GM21825 (cell line): Measurements from ENCODE around the gene MYO1A.
"Not testable (repeated sequence)": the region's sequence is repeated elsewhere in the genome, so short reads cannot be mapped to it uniquely, and the experiment has no call there.

Experiments
- ATAC-seq: cut with Tn5 transposase; IDR thresholded peaks from one replicate; pipeline ENCODE4 v1.9.1; 2021; ENCODE audit warnings: mild to moderate bottlenecking, moderate library complexity; ENCODE audit not compliant: unreplicated experiment

The MYO1A gene

DNA sequence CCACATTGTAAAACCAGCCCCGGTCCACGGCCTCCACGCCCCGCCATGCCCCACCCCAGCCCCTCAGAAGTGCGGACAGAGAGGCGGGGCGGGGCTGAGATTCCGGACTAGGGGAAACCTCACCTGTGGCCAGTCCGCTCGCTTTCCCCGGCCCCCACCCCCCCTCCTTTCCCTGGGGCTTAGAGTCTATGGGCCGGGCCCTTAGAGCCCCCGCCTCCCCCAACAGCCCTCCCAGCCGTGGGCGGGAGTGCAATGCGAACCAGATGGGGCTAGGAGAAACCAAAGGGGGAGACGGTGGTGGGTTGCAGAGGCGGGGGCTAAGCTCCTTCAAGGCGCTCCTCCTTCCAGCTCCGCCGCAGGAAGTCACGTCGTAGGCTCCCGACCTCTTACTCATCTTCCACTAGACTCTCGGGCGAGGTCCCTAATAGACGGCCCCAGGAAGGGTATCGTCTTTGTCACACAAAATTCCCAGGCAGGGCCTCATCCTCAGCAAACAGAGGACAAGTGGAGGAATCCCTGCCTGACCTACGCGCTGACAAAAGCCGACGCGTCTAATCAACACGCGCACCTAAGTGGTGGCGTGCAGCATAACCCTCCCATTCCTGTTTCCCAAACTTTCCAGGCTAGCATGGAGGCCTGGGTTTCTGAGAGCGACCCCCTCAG is 37.9 kb upstream of the MYO1A start:
- peak; percentile 29 for ATAC-seq

DNA sequence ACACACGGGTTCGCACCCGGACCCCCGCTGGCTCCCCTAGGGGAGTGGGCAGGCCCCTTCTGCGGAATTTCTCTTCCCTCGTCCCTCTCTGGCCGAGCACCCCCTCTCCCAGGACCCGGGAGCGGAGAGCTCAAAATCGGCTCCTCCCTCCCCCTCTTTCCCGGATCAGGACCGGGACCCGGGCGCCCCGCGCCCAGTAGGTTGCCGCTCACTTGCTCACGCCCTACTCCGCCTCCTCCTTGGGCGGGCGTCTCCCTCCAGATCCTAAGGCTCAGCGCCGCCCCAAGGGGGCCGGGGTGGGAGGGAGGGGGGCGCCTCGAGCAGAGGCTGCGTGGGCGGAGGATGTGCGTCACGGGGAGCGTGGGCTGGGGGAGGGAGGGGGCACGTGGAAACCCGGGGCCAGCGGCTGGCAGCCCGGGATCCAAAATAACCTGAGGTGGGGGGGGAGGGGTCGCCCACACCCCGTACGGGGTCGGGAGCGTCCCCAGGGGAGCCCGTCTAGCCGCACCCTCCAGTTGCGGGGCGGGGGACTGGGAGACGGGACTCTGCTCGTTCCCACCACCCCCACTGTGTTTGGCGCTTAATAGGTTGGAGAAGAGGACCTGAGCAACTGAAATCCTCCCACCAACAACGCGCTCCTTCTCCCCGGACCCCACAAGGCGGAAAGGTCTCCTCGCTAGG is 37.2 kb upstream of the MYO1A start:
- ATAC-seq: peak; percentile 32

- no peak for ATAC-seq
Measured at GRCh38 chr12:57086493-57087009, 36.6 kb upstream of the MYO1A start.

DNA sequence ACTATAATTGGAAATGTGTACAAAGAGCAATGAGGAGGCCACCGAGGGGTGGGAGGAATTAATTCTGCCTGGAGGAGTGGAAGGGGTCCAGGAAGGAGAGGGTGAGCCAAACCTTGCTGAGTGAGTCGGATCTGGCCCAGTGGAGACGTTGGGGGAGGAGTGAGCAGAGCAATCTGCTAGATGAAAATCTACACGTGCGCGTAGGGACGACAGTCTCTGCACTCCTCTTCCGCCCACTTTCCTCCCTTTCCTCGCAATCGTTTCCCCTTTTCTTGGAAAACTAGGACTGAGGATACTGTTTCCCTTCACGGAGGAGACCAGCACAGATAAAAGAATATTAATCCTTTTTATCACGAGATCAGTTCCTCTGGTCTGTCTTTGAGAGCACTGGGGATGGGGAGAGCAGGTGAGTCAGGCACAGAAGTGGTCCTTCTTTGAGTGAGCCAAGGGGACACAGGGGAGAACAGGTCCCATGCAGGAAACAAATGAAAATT is 36.1 kb upstream of the MYO1A start:
- no peak for ATAC-seq

GRCh38 chr12:57080855-57081254 is 30.9 kb upstream of the MYO1A start:
- ATAC-seq: no peak

GRCh38 chr12:57079821-57080220 is 29.9 kb upstream of the MYO1A start:
- no peak for ATAC-seq

GRCh38 chr12:57078519-57079404 is 28.8 kb upstream of the MYO1A start, which contains the start of gene NEMP1:
Gene NEMP1, minus strand, starts transcription at chr12:57078791. Its CDS starts 46 bp downstream, at chr12:57078745.
- ATAC-seq: peak; percentile 96

- not testable (repeated sequence) for ATAC-seq
Measured at GRCh38 chr12:57073566-57074450, 23.9 kb upstream of the MYO1A start.

DNA sequence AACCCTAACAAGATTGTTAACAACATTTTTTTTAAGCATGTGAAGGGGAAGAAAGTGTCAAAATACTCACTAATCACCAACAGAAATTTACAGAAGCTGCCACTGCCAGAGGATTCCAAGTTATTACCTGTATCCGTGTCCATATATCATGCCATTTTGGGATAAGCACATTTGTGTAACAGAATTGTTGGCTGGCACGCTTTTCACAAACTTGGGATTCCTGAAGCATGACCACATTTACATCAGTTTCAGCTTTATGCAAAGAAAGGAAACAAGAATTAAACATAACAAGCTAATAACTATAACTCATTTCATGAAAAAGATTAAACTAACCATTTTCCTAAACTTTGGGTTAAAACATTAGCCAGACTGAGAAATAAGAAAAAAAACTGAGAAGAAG is 22.7 kb upstream of the MYO1A start:
- no peak for ATAC-seq

- peak; percentile 73 for ATAC-seq
Measured at GRCh38 chr12:57069523-57069922, 19.6 kb upstream of the MYO1A start.

DNA sequence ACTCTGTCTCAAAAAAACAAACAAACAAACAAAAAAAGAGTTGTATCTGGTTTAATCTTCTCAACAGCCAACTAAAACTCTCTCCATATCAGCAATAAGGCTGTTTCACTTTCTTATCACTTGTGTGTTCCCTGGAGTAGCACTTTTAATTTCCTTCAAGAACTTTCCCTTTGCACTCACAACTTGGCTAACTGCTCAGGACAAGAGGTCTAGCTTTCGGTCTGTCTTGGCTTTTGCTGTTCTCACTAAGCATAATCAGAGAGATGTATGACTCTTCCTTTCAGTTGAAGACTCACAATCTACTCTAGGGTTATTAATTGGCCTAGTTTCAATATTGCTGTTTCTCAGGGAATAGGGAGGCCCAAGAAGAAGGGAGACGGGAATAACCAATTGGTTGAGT is 16.3 kb upstream of the MYO1A start:
- ATAC-seq: no peak

GRCh38 chr12:57063991-57064685 is 14.2 kb upstream of the MYO1A start:
- peak; percentile 85 for ATAC-seq

GRCh38 chr12:57058454-57058853 is 8.5 kb upstream of the MYO1A start:
- ATAC-seq: no peak

DNA sequence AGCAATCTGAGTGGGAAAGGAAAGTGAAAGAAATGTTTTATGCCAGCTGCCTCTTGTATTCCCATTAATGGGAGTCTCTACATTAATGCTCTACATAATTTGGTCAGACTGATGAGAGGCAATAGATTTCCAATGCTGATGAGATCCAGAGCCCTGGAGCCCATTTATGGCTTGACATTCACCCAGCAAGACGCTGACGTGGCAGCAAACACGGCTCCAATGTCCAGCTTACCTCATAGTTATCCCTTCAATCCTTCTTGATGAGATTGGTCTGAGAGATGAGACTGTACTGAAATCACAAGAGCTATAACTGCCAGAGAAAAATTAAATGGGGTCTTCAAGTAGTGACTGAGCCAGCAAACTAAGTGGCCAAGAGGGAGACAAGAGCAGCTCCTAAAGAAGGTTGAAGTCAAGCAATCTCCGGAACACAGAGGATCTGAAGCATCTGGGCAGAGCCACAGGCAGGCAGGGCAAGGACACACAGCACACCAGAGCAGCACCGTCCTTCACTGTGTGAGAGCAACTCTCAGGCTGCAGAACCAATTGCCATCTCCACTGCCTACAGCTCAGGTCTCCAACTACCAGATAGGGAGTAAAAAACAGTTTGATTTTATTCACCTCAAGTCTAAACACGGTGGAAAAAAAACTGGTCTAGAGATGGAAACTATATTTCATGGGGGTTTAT is 7.3 kb upstream of the MYO1A start:
- ATAC-seq: no peak

GRCh38 chr12:57055824-57056223 is 5.9 kb upstream of the MYO1A start:
- no peak for ATAC-seq

GRCh38 chr12:57053901-57054300 is 4.0 kb upstream of the MYO1A start:
- ATAC-seq: not testable (repeated sequence)

DNA sequence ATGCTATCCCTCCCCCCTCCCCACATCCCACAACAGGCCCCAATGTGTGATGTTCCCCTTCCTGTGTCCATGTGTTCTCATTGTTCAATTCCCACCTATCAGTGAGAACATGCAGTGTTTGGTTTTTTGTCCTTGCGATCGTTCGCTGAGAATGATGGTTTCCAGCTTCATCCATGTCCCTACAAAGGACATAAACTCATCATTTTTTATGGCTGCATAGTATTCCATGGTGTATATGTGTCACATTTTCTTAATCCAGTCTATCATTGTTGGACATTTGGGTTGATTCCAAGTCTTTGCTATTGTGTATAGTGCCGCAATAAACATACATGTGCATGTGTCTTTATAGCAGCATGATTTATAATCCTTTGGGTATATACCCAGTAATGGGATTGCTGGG is 3.2 kb upstream of the MYO1A start:
- ATAC-seq: not testable (repeated sequence)

GRCh38 chr12:57051011-57051410 is 1.1 kb upstream of the MYO1A start:
- no peak for ATAC-seq

DNA sequence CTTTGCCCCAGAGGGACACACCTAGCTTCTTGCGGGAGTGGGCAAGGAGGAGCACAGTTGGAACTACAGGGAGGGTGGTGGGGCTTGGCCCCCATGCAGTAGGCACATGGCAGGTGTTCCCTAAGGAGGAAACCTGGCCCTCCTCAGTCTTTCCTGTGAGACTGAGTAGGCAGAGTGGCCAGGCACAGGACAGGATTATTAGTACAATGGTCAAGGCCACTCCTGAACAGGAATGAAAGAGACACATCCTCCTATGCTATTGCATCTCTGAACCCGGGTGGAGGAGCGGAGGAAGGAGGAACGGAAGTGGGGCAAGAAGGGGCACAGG is 846 bp downstream of the MYO1A start:
- ATAC-seq: no peak
